ENCODE data around the gene GPR78.

GRCh38 chr4:8544282-8544681, 35.9 kb upstream of the GPR78 start:
- TF ChIP-seq SIN3A (IDR thresholded peaks at IDR 0.05; ENCODE audit: borderline replicate concordance, insufficient read depth, low read length) (no peak), TAF1 (IDR thresholded peaks at IDR 0.05; ENCODE audit: borderline replicate concordance, insufficient read depth, low read length) (no peak), POLR2AphosphoS5 (IDR thresholded peaks at IDR 0.05; ENCODE audit: low read depth, low read length) (no peak)

Data from PFSK-1 (cell line).